ENCODE data around the gene UBAC2. TPM values are rescaled to one million over a fixed set of nuclear protein-coding genes. Genes with fewer than 3 reads are reported as not detected.
A peak's percentile ranks its signal among the peaks of the same experiment; 100 is the strongest.

Gene UBAC2
- total and polyA plus RNA-seq, 4 donors = 32.9 to 42.3 (median 35.3) TPM

GRCh38 chr13:99197117-99197651 is 3.5 kb upstream of the UBAC2 start:
- Histone ChIP-seq H3K27me3 (ENCODE audit: control insufficient read depth in 4 of 4, insufficient read depth in 4 of 4, low read length in 3 of 4) (no peaks in the 10 kb centered on the region), H3K9me3 (ENCODE audit: control insufficient read depth in 4 of 4, low read length in 3 of 4) (no peaks in the 10 kb centered on the region), H3K4me3 (ENCODE audit: low read depth in 1 of 3, low read length in 3 of 3) (no peak overlapping the region), H3K27ac (ENCODE audit: low read depth in 1 of 2, low read length in 2 of 2) (no peak overlapping the region), H3K4me1 (ENCODE audit: control insufficient read depth in 4 of 4, insufficient read depth in 4 of 4, low read length in 3 of 4) (peaks cover 0 to 11% (median 8%) of the 10 kb centered on the region in 4 donors), H3K9ac (ENCODE audit: low read depth in 1 of 2, low read length in 2 of 2) (no peak overlapping the region), H3K36me3 (ENCODE audit: control insufficient read depth in 4 of 4, insufficient read depth in 3 of 4, low read depth in 1 of 4, low read length in 3 of 4) (no peaks in the 10 kb centered on the region)
- WGBS = 69% methylated on average over 5 of the region's 5 CpGs
- no peak for DNase-seq (ENCODE audit: low spot score)
- TF ChIP-seq FOXA1 (IDR thresholded peaks at IDR 0.05) (no peak), NR2F2 (IDR thresholded peaks at IDR 0.05) (no peak), CTCF (IDR thresholded peaks at IDR 0.05; ENCODE audit: low read depth, low read length, missing input control) (no peak), TAF1 (conservative IDR thresholded peaks at IDR 0.05) (no peak), GABPA (IDR thresholded peaks at IDR 0.05 in 1 of 2, conservative IDR thresholded peaks at IDR 0.05 in 1 of 2) (no peak)

DNA sequence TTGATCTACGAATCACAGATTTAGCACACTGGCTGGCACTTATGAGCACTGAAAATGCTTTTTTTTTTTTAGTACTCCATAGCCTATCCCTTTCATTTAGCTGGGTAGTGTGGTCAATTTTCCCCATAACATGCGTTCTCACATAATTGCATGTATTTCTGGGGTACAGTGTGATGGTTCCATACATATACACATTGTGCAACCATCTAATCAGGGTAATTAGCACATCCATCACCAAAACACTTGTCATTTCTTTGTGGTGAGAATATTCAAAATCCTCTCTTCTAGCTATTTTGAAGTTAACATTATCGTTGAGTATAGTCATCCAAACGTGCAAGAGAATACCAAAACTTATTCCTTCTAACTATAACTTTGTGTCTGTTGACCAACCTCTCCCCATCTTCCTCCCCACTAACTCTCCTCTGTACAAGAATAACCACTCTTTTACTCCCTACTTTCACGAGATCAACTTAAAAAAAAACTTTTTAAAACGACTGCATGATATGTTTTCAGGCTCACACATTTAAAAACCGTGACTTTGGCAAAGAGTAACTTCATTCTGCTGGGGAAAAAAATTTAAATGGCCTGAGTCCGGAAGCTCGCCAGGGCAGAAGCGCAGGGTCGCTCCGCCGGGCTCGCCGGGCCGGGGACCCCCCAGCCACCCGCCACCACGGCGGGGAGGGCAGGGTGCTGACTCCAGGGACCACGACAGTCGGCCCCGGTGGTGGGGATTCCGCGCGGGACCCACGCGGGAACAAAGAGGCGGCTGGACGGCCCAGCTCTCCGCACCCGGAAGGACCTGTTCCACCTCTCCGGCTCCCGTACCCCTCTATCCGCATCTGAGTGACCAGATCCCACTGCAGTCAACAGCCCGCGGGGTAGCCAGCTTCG is 868 bp upstream of the UBAC2 start:
- H3K4me1 ChIP-seq (ENCODE audit: control insufficient read depth in 4 of 4, insufficient read depth in 4 of 4, low read length in 3 of 4) = peaks cover 0 to 23% (median 19%) of the 10 kb centered on the region in 4 donors
- DNase-seq (ENCODE audit: low spot score) = no peak
- peak overlapping the region; percentile 87 to 90 (median 87) for H3K4me3 ChIP-seq (ENCODE audit: low read depth in 1 of 3, low read length in 3 of 3)
- peak overlapping the region; percentile 75 to 80 for H3K9ac ChIP-seq (ENCODE audit: low read depth in 1 of 2, low read length in 2 of 2)
- H3K9me3 ChIP-seq (ENCODE audit: control insufficient read depth in 4 of 4, low read length in 3 of 4) = no peaks in the 10 kb centered on the region
- WGBS = 5% methylated on average over 37 of the region's 37 CpGs
- TF ChIP-seq, protein P1, sequence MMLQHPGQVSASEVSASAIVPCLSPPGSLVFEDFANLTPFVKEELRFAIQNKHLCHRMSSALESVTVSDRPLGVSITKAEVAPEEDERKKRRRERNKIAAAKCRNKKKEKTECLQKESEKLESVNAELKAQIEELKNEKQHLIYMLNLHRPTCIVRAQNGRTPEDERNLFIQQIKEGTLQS (IDR thresholded peaks at IDR 0.05) = no peak
- no peak for TF ChIP-seq RXRA (IDR thresholded peaks at IDR 0.05)
- TF ChIP-seq NR2F2 (IDR thresholded peaks at IDR 0.05) = no peak
- no peak for TF ChIP-seq FOXA2 (IDR thresholded peaks at IDR 0.05)
- no peak for TF ChIP-seq CTCF (IDR thresholded peaks at IDR 0.05; ENCODE audit: low read depth, low read length, missing input control)
- no peak for TF ChIP-seq RAD21 (IDR thresholded peaks at IDR 0.05)
- no peak for TF ChIP-seq SP1 (IDR thresholded peaks at IDR 0.05)
- TF ChIP-seq EGR1 (IDR thresholded peaks at IDR 0.05; ENCODE audit: low read depth in 2 of 2) = no peak
- TF ChIP-seq HNF4G (IDR thresholded peaks at IDR 0.05) = no peak
- TF ChIP-seq GABPA (IDR thresholded peaks at IDR 0.05 in 1 of 2, conservative IDR thresholded peaks at IDR 0.05 in 1 of 2) = no peak
- TF ChIP-seq YY1 (IDR thresholded peaks at IDR 0.05) = no peak
- no peak for TF ChIP-seq HNF4A (conservative IDR thresholded peaks at IDR 0.05)
- TF ChIP-seq, protein P2, sequence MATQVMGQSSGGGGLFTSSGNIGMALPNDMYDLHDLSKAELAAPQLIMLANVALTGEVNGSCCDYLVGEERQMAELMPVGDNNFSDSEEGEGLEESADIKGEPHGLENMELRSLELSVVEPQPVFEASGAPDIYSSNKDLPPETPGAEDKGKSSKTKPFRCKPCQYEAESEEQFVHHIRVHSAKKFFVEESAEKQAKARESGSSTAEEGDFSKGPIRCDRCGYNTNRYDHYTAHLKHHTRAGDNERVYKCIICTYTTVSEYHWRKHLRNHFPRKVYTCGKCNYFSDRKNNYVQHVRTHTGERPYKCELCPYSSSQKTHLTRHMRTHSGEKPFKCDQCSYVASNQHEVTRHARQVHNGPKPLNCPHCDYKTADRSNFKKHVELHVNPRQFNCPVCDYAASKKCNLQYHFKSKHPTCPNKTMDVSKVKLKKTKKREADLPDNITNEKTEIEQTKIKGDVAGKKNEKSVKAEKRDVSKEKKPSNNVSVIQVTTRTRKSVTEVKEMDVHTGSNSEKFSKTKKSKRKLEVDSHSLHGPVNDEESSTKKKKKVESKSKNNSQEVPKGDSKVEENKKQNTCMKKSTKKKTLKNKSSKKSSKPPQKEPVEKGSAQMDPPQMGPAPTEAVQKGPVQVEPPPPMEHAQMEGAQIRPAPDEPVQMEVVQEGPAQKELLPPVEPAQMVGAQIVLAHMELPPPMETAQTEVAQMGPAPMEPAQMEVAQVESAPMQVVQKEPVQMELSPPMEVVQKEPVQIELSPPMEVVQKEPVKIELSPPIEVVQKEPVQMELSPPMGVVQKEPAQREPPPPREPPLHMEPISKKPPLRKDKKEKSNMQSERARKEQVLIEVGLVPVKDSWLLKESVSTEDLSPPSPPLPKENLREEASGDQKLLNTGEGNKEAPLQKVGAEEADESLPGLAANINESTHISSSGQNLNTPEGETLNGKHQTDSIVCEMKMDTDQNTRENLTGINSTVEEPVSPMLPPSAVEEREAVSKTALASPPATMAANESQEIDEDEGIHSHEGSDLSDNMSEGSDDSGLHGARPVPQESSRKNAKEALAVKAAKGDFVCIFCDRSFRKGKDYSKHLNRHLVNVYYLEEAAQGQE (IDR thresholded peaks at IDR 0.05) = no peak
- H3K36me3 ChIP-seq (ENCODE audit: control insufficient read depth in 4 of 4, insufficient read depth in 3 of 4, low read depth in 1 of 4, low read length in 3 of 4) = no peaks in the 10 kb centered on the region
- H3K27me3 ChIP-seq (ENCODE audit: control insufficient read depth in 4 of 4, insufficient read depth in 4 of 4, low read length in 3 of 4) = no peaks in the 10 kb centered on the region
- peak overlapping the region; percentile 90 to 91 for H3K27ac ChIP-seq (ENCODE audit: low read depth in 1 of 2, low read length in 2 of 2)
